ENCODE data around the gene DLD.
"Not testable (repeated sequence)": the region's sequence is repeated elsewhere in the genome, so short reads cannot be mapped to it uniquely, and the experiment has no call there.

Gene DLD, protein sequence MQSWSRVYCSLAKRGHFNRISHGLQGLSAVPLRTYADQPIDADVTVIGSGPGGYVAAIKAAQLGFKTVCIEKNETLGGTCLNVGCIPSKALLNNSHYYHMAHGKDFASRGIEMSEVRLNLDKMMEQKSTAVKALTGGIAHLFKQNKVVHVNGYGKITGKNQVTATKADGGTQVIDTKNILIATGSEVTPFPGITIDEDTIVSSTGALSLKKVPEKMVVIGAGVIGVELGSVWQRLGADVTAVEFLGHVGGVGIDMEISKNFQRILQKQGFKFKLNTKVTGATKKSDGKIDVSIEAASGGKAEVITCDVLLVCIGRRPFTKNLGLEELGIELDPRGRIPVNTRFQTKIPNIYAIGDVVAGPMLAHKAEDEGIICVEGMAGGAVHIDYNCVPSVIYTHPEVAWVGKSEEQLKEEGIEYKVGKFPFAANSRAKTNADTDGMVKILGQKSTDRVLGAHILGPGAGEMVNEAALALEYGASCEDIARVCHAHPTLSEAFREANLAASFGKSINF

DNA sequence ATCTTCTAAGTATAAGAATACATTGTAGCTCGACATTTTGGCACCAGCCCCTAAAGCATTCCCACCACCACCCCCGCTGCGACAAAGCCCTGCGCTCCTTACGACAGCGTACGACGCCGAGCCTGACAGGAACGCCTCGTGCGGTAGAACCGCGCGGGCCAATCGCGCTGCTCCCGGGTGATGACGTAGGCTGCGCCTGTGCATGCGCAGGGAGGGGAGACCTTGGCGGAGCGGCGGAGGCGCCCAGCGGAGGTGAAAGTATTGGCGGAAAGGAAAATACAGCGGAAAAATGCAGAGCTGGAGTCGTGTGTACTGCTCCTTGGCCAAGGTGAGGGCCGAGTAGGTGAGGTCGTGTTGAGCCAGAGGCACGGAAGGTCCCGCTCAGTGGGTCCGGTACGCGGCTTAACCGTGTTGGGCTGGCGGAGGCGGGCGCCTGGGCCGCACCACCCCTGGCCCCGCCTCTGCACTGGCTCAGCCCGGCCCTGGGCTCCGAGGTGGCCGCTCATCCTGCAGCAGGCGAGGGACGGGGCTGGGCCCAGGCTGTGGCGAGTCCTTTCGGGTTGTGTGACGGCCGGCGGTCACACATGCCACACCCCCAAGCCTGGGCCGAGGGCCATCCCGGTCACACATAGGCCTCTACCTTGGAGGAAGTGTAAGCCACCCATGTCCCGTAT, at the start of gene DLD:
DLD (plus strand) TSS at position 222 of the 674 bp plus-strand sequence; CDS start at position 290, 68 bp downstream.
- peak; percentile 92 for DNase-seq (ENCODE audit: low read depth)
- TF ChIP-seq, protein P1, sequence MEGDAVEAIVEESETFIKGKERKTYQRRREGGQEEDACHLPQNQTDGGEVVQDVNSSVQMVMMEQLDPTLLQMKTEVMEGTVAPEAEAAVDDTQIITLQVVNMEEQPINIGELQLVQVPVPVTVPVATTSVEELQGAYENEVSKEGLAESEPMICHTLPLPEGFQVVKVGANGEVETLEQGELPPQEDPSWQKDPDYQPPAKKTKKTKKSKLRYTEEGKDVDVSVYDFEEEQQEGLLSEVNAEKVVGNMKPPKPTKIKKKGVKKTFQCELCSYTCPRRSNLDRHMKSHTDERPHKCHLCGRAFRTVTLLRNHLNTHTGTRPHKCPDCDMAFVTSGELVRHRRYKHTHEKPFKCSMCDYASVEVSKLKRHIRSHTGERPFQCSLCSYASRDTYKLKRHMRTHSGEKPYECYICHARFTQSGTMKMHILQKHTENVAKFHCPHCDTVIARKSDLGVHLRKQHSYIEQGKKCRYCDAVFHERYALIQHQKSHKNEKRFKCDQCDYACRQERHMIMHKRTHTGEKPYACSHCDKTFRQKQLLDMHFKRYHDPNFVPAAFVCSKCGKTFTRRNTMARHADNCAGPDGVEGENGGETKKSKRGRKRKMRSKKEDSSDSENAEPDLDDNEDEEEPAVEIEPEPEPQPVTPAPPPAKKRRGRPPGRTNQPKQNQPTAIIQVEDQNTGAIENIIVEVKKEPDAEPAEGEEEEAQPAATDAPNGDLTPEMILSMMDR (IDR thresholded peaks at IDR 0.05; ENCODE audit: insufficient read depth, low read depth, low read length, missing control alignments) = no peak
- H3K4me3 ChIP-seq (ENCODE audit: low read length) = peak within 1 kb of the TSS; percentile 63

DNA sequence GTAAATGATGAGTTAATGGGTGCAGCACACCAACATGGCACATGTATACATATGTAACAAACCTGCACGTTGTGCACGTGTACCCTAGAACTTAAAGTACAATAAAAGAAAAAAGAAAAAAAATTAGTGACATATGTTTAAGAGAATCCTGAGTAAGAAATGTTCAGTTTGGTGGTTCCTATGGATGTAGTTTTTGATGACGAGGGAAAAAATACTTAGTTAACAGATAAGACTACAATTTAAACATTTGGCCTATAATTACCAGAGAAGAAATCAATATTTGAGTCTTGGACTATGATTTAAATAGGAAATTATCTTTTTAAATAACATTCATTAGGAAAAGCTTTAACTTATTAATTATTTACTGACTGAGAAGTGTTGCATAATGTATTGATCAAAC, 48.8 kb upstream of the DLD start:
- no peak for DNase-seq (ENCODE audit: low read depth)
- TF ChIP-seq, protein P1 (IDR thresholded peaks at IDR 0.05; ENCODE audit: insufficient read depth, low read depth, low read length, missing control alignments) = no peak
- no peak overlapping the region for H3K4me3 ChIP-seq (ENCODE audit: low read length)

DNA sequence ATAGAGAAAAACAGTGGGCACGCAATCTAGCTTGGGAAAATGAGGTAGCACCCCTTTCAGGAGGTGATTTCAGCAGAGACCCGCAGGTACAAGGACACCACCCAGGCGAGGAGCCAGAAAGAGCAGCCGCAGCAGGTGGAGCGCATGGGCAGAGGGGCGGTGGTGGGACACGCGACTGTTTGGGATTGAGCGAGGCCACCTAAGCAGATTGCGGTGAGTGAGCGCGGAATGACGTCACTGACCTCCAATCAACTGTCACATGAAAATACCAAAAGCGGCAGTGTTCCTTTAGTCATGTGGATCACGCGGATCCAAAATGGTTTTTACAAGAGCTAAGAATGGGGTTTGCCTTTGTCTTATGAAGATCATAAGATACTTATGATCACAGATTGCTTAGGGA, 47.8 kb upstream of the DLD start:
- TF ChIP-seq, protein P1 (IDR thresholded peaks at IDR 0.05; ENCODE audit: insufficient read depth, low read depth, low read length, missing control alignments) = no peak
- no peak overlapping the region for H3K4me3 ChIP-seq (ENCODE audit: low read length)
- no peak for DNase-seq (ENCODE audit: low read depth)

DNA sequence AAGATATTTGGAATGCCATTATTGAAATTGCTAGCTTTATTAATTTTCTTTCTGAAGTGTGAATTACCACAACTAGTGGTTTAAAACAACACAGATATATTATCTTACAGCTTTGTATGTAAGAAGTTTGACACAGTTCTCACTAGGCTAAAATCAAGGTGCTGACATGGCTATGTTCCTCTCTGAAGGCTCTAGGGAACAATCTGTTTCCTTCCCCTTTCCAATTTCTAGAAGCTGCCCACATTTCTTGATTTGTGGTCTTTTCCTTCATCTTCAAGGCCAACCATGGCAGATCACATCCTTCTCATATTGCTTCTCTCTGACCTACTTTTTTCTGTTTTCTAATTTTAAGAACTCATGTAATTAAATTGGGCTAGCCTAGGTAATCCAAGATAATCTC, 44.7 kb upstream of the DLD start:
- TF ChIP-seq, protein P1 (IDR thresholded peaks at IDR 0.05; ENCODE audit: insufficient read depth, low read depth, low read length, missing control alignments) = no peak

DNA sequence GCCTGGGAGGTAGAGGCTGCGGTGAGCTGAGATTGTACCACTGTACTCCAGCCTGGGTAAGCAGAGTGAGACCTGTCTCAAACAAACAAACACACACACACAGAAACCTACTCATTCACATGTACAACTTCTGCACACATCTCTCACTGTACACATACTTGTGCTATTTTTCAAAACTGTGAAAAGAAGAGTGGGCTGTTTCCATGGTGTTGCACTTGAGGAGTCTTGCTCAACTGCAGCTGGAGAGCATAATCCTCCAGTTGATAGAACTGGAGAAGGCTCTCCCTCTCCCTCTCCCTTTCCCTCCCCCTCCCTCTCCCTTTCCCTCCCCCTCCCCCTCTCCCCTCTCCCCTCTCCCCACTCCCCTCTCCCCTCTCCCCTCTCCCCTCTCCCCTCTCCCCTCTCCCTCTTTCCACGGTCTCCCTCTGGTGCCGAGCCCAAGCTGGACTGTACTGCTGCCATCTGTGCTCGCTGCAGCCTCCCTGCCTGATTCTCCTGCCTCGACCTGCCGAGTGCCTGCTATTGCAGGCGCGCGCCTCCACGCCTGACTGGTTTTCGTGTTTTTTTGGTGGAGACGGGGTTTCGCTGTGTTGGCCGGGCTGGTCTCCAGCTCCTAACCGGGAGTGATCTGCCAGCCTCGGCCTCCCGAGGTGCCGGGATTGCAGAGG, 43.7 kb upstream of the DLD start:
- TF ChIP-seq, protein P1 (IDR thresholded peaks at IDR 0.05; ENCODE audit: insufficient read depth, low read depth, low read length, missing control alignments) = no peak
- H3K4me3 ChIP-seq (ENCODE audit: low read length) = no peak overlapping the region
- DNase-seq (ENCODE audit: low read depth) = no peak

More for the DNA sequence above, 44.7 kb upstream of the DLD start:
- H3K4me3 ChIP-seq (ENCODE audit: low read length) = no peak overlapping the region
- DNase-seq (ENCODE audit: low read depth) = no peak

DNA sequence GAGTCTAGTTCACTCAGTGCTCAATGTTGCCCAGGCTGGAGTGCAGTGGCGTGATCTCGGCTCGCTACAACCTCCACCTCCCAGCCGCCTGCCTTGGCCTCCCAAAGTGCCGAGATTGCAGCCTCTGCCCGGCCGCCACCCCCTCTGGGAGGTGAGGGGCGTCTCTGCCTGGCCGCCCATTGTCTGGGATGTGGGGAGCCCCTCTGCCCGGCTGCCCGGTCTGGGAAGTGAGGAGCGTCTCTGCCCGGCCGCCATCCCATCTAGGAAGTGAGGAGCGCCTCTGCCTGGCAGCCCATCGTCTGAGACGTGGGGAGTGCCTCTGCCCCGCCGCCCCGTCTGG, 43.2 kb upstream of the DLD start:
- not testable (repeated sequence) for H3K4me3 ChIP-seq (ENCODE audit: low read length); DNase-seq (ENCODE audit: low read depth)

DNA sequence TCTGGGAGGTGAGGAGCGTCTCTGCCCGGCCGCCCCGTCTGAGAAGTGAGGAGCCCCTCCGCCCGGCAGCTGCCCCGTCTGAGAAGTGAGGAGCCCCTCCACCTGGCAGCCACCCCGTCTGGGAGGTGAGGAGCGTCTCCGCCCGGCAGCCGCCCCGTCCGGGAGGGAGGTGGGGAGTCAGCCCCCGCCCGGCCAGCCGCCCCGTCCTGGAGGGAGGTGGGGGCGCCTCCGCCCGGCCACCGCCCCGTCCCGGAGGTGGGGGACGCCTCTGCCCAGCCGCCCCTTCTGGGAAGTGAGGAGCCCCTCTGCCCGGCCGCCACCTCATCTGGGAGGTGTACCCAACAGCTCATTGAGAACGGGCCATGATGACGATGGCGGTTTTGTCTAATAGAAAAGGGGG, 42.8 kb upstream of the DLD start:
- DNase-seq (ENCODE audit: low read depth); H3K4me3 ChIP-seq (ENCODE audit: low read length): not testable (repeated sequence)
